A673 (cell line): Measurements from ENCODE around the gene PPP6R1.

Source experiments
- CTCF ChIP-seq: fragments of 300-800, 200-600 bp; sonication (generic); conservative IDR thresholded peaks from 2 replicates; pipeline ENCODE4 v1.5.1; 2017; ENCODE audit warnings: low read depth, mild to moderate bottlenecking, antibody characterized with exemption, low read length, moderate library complexity, mixed read lengths
- EZH2 ChIP-seq: fragments of 200-600 bp; sonication (generic); IDR thresholded peaks from 2 replicates; pipeline ENCODE4 v1.6.1; 2017; ENCODE audit warnings: borderline replicate concordance, low read depth, mild to moderate bottlenecking, mixed read lengths, antibody characterized with exemption, low read length; ENCODE audit not compliant: poor library complexity, severe bottlenecking

DNA sequence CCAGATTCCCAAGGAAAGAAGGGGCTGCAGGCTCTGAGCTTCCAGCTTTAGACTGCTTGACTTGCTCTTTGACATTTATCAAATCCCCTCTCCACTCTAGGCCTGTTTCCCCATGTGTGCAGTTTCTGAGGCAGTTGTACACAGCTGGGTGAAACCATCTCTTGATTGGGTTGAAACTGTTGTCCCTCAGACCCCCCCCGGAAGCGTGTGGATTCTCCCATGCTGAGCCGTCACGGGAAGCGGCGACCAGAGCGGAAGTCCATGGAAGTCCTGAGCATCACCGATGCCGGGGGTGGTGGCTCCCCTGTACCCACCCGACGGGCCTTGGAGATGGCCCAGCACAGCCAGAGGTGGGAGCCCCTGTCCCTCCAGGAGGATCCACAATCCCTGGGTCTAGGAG, 44.7 kb upstream of the PPP6R1 start:
- TF ChIP-seq EZH2 (no peak), CTCF (no peak)
